ENCODE results near the gene CHCHD6.

The CHCHD6 gene

DNA sequence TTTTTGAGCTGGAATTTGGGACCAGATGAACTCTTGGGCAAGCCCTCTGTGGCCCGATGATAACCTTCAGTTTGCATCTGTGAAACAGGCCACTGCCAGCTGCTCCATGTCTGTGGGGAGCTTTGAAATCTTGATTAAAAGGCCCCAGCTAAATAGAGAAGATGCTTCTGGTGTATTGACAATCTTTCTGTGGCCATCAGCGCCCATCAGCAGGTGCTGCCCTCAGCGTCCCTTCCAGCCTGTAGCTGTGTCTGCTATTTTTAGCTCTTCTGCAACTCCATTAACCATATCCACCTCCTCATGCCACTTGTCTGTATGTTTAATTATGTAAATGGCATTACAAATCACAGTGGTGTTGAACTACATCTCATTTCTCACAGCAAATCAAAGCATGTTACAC, 54.0 kb downstream of the CHCHD6 start:
- H3K4me3 ChIP-seq: no peak overlapping the region
- no peak for DNase-seq (ENCODE audit: low spot score)
- H3K27ac ChIP-seq: no peak overlapping the region
- TF ChIP-seq CTCF (IDR thresholded peaks at IDR 0.05): no peak

- DNase-seq (ENCODE audit: low spot score): peak; percentile 46
- no peak overlapping the region for H3K27ac ChIP-seq
- H3K4me3 ChIP-seq: no peak overlapping the region
- no peak for TF ChIP-seq CTCF (IDR thresholded peaks at IDR 0.05)
These were observed 54.8 kb downstream of the CHCHD6 start for GRCh38 chr3:126758882-126759281.

DNA sequence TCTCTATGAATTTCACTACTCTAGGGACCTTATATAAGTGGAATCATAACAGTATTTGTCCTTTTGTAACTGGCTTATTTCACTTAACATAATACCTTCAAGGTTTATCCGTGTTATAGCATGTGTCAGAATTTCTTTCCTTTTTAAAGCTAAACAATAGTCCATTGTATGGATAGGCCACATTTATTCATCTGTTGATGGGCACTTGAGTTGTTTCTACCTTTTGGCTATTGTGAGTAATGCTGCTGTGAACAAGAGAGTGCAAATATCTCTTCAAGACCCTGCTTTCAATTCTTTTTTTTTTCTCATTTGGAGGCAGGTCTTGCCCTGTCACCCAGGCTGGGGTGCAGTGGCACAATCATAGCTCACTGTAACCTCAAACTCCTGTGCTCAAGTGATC, 56.5 kb downstream of the CHCHD6 start:
- no peak for DNase-seq (ENCODE audit: low spot score)
- Histone ChIP-seq H3K27ac (no peak overlapping the region), H3K4me3 (no peak overlapping the region)
- TF ChIP-seq CTCF (IDR thresholded peaks at IDR 0.05): no peak

- Histone ChIP-seq H3K4me3 (no peak overlapping the region), H3K27ac (no peak overlapping the region)
- no peak for DNase-seq (ENCODE audit: low spot score)
- TF ChIP-seq CTCF (IDR thresholded peaks at IDR 0.05): no peak
These were observed 59.0 kb downstream of the CHCHD6 start for GRCh38 chr3:126763035-126763434.

DNA sequence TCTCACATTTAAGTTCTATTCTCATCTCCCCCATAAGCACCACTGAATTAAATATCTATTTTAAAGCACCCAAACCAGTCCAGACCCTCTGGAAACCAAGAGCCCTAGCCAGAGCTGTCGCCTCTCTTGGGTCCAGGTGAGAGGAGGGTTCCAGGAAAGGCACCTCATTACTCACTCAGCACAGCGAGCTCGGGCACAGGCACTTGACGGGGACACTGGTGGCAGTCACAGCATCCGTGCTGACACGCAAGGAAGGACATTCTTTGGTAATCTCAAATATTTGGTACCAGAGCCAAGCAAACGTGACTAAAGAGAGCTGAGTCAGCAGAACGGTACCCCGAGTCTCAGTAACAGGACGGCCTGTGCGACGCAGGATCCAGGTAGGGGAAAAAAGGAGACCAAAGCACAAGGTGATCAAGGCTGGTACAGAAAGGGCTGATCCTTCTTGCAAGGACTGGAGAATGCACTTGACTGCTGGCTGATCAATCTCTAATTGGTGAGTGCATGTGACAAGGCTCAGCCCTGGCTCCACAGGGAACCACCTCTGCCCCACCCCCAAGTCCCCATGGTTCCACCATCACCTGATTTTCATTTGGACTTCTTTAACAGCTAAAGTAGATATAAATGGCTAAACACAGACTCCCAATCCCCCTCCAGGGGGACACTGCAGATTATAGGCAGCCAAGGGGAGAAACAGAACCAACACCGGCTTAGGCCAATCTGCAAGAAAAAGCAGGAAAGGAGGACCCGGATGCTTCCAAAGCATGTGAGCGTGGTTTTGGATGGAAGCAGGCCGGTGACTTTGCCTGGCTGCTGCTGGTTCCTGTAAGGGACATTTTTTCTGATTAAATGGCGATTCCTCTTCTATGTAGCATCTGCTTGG, 61.4 kb downstream of the CHCHD6 start:
- TF ChIP-seq CTCF (IDR thresholded peaks at IDR 0.05): no peak

GRCh38 chr3:126766653-126767052, 62.6 kb downstream of the CHCHD6 start:
- no peak for TF ChIP-seq CTCF (IDR thresholded peaks at IDR 0.05)
- no peak for DNase-seq (ENCODE audit: low spot score)
- H3K27ac ChIP-seq: no peak overlapping the region
- H3K4me3 ChIP-seq: no peak overlapping the region

More for the DNA sequence above, 61.4 kb downstream of the CHCHD6 start:
- no peak for DNase-seq (ENCODE audit: low spot score)
- Histone ChIP-seq H3K27ac (no peak overlapping the region), H3K4me3 (no peak overlapping the region)

DNA sequence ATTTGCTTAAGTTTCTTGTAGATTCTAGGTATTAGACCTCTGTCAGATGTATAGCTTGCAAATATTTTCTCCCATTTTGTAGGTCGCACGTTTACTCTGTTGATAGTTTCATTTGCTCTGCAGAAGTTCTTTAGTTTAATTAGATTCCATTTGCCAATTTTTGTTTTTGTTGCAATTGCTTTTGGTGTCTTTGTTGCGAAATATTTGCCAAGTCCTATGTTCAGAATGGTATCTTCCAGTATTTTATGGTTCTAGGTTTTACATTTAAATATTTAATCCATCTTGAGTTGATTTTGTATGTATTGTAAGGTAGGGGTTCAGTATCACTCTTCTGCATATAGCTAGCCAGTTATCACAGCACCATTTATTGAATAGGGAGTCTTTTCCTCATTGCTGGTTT, 64.9 kb downstream of the CHCHD6 start:
- no peak for TF ChIP-seq CTCF (IDR thresholded peaks at IDR 0.05)
- DNase-seq (ENCODE audit: low spot score): no peak
- Histone ChIP-seq H3K4me3 (no peak overlapping the region), H3K27ac (no peak overlapping the region)

All from coronary artery (tissue), 2 donors.